ENCODE results near the gene UCHL5. TPM values are rescaled to one million over a fixed set of nuclear protein-coding genes. Genes with fewer than 3 reads are reported as not detected.

The UCHL5 gene, protein sequence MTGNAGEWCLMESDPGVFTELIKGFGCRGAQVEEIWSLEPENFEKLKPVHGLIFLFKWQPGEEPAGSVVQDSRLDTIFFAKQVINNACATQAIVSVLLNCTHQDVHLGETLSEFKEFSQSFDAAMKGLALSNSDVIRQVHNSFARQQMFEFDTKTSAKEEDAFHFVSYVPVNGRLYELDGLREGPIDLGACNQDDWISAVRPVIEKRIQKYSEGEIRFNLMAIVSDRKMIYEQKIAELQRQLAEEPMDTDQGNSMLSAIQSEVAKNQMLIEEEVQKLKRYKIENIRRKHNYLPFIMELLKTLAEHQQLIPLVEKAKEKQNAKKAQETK
- 28.0 TPM for polyA plus RNA-seq (2013, experiment 1 of 2; ENCODE audit: insufficient read length)
- 33.0 TPM for polyA plus RNA-seq (2013, experiment 2 of 2; ENCODE audit: insufficient read length)

DNA sequence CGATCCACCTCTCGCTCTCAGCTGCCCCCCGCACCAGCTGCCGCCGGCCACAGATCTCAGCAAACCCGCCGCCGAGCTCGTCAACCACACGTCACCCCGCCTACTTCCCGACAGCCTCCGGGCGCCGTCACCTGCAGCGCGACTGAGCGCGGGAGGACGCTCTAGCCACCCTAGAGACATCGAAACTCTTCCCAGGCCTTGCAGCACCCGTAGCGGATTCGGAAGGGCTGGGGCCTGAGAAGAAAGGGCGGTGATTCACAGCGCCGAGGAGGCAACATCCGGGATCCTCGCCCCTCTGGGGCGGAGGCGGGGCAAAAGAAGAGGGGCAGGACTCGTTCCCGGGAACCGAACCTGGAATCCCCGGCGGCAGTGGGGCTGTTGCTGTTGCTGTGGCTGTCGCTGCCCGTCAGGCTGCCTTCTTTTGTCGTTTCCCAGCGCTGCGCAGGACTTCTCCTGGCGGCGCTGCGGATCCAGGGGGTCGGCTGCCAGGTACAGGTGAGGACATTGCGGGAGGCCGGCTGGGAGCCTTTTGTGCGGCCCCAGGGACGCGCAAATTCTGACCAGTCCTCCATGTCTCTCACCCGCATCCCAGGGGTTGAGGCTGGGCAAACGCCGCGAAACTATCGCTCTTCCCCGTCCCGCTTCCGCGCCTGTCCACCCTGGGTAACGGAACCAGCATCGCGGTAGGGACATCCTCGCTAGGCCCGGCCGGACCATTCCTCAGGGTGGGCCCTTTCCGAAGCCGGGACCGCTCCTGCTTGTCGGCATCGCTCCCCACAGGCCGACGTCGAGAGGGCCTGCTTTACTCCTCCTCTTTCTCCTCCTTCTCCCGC is at the start of gene UCHL5, which contains the start of gene RO60:
UCHL5 (minus strand) TSS at position 79 of the 833 bp plus-strand sequence. CDS start 100 bp downstream, outside the sequence.
RO60 (plus strand) TSS at position 331 of the 833 bp plus-strand sequence. CDS start 9,443 bp downstream, outside the sequence.
- DNase-seq, result peak; percentile 99

DNA sequence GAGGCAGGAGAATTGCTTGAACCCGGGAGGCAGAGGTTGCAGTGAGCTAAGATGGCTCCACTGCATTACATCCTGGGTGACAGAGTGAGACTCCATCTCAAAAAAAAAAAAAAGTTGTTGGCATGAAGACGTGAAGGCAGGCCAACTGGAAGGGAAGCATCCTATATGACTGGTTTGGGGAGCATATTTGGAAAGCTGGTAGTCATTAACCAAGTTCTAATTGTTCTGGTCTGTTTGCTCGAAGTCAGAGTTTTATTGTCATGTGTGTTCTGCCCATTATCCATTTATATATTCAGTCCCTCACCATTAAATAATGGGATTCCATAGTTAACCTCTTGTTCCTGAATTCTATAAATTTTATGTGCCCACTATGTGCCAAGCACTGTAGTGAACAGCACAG is 49.3 kb upstream of the UCHL5 start:
- DNase-seq, result no peak

DNA sequence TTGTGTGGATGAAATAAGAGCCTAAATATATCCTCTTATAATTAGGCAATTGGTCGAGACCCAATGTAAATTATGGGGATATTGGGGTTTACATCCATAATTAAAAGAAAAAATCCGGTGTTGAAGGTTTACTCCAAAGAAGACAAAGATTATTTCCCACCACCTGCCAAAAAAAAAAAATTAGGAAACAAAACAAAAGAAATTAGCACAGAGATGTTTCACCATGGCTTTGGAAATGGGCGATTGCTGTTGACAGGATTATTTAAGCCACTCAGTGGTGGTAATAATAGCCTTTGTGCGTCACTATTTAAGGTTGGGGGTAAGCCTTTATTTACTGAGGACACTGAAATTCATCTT is 46.6 kb upstream of the UCHL5 start:
- DNase-seq, result no peak

DNA sequence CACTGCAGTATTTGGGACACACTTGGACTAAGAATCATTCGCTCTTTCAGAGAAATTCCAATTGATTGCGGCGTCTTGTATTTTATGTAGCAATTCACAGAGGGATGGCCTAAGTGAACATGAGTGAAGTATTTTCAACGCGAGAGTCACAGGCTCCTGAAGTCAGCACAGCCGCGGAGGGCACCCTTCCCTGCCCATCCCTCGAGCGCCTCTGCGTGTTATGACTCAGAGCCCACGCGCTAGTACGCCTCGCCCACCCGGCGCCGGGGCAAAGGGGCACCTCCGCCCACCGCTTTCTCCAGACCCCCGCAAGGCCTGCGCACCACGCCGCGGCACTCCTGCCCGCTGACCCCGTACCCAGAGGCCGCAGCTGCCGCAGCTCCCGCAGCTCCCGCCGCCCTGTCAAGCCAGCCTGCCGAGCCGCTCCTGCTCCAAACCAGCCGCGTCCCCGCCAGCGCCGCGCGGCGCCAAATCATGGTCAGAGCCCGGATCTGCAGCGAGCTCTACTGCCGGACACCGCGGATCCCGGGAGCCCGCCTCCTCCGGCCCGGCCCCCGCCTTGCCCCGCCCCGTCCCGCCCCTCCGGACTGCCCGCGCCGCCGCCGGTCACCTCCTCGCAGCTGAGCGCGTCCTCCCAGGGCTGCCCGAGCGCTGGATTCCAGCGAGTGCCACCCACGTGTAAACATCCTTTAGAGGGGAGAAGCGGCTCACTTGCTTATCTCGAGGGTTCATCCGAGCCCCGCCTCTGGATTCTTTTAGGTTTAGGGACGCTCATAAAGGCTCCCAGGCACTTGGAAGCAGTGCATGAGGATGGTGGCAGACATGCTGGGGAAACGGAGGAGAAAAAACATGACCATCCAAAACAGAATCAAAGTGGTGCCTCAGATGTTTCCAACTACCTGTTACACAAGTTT is 46.0 kb upstream of the UCHL5 start, which contains the start of gene GLRX2:
GLRX2 (minus strand) TSS at position 508 of the 914 bp plus-strand sequence; CDS start at position 476, 32 bp downstream.
- DNase-seq, result peak; percentile 88

DNA sequence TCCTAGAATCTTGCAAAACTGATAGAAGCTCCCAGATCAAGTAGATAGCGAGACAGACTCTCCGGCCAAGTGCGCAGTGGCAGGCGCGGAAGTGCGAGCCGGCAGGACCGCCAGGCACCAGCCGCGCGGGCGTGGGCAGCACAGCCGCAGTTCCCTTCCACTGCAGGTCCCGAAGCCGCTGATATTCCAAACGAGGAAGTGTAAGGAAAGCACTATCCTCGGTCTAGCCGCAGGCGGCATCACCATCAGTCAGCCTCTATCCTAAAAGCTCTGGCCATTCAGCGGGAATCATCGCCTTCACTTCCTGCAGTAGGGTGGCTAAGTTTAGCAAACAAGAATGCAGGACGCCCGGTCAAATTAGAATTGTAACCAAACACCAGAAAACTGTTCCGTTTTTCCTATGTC is 45.3 kb upstream of the UCHL5 start:
- peak; percentile 54 for DNase-seq

DNA sequence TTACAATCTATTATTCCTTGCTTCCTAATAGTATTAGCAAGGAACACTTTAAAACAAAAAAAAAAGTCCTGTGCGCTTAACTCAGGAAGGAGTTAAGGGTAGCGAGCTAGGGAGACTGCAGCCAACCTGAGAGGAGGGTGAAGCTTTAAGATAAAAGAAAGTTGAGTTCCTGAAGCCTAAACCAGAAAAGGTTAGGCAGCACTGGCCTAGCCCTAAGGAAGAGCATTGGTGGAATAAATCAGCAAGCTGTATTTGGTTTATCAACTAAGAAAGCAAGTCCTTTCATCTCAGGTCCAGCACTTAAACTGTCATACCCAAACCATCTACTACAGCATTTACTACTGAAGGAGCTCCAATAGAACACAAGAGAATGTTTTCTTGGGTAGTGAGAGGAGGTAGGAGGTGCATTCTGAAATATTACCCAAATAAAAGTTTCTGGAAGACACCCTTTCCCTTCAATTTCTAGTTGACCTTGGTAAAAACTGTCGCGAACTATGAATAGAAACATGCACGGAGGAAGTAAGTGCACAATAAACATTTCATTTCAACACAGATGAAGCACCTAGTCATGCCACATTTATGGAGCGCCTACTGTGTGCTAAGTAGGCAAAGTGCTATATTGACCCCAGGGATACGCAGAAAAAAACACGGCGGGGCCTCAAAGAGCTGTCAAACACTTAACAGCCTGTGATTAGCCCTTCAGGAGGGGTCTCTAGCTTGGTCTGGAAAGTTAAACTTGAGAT is 44.8 kb upstream of the UCHL5 start:
- no peak for DNase-seq

DNA sequence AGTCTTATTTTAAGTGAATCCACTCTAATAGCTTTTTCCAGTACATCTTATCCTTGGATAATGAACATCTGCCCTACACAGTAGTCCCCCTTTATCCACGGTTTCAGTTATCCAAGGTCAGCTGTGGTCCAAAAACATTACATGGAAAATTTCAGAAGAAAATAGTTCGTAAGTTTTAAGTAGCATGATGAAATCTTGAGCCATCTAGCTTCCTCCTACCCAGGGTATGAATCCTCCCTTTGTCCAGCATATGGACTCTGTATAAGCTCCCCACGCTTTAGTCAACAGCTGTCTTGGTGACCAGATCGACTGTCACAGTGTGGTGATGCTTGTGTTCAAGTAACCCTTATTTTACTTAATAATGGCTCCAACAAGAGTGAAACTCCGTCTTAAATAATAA is 43.5 kb upstream of the UCHL5 start:
- DNase-seq, result no peak

DNA sequence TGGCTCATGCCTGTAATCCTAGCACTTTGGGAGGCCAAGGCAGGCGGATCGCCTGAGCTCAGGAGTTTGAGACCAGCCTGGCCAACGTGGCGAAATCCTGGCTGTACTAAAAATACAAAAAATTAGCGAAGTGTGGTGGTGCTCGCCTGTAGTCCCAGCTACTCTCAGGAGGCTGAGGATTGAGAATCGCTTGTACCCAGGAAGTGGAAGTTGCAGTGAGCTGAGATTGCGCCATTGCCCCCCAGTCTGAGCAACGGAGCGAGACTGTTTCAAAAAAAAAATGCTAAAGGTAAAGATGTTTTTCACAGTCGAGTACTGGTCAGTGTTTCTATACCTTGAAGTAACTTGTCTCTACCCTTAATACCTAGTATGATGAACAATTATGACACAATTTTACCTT is 35.0 kb upstream of the UCHL5 start:
- no peak for DNase-seq

DNA sequence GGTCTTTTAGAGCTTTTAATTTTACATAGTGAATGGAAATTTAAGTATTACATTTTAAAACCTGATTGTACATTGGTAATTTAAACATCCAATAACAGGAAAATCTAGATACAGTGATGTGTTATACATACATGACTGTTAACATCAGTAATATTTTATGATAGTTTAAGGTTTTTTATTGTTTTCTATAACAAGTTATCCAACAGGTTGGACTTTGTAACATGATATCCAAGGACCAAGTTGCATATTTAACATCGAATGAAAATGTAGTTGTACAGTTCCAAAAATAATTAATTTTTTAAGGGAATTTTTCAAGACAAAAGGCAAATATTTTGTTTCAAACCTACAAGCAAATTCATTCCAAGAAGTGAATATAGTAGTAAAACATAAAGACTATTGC is 31.7 kb upstream of the UCHL5 start:
- DNase-seq, result no peak

DNA sequence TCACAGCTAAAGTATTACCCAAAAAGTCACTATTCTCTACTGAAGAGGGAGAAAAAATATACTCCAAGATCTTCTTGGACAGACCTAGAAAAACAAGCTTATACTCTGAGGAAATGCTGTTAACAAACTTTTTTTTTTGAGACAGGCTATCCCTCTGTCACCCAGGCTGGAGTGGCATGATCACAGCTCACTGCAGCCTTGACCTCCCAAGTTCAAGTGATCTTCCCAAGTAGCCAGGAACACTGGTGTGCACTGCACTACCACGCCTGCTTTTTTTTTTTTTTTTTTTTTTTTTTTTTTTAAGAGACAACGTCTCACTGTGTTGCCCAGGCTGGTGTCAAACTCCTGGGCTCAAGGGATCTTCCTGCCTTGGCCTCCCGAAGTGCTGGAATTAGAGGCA is 28.7 kb upstream of the UCHL5 start:
- DNase-seq, result no peak

DNA sequence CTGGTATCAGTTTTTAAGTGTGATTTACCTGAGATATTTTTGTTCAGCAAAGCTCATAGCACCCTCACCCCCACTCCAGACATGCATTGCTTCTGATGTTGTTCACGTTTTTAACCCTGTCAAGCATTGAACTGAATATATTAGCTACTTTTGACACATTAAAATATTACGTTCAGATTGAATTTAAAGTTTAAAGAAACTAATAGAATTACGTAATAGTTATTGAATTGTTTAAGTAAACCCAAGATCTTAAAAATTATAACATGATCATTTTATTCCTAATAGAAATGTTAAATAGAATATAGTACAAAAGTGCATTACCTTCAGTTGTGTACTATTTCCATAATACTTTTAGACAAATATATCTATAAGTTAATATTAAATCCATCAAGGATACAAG is 27.2 kb upstream of the UCHL5 start:
- DNase-seq, result no peak

DNA sequence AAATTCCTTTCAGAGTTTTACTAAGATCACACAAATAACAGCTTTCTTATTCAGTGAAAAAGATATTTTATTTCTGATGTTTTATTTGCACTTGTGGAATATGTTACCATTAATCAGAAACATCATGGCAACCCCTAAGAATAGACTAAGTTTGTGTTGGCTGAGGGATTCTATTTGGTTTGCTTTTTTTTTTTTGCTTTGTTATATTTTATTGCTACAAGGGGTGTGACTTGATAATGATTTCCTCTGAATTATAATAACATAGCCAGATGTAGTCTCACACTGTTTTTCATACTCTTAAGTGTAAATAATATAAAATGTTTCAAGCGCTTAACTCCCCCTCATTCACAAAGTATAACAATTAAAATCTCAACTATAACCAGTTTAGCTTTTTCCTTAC is 26.1 kb upstream of the UCHL5 start:
- no peak for DNase-seq

DNA sequence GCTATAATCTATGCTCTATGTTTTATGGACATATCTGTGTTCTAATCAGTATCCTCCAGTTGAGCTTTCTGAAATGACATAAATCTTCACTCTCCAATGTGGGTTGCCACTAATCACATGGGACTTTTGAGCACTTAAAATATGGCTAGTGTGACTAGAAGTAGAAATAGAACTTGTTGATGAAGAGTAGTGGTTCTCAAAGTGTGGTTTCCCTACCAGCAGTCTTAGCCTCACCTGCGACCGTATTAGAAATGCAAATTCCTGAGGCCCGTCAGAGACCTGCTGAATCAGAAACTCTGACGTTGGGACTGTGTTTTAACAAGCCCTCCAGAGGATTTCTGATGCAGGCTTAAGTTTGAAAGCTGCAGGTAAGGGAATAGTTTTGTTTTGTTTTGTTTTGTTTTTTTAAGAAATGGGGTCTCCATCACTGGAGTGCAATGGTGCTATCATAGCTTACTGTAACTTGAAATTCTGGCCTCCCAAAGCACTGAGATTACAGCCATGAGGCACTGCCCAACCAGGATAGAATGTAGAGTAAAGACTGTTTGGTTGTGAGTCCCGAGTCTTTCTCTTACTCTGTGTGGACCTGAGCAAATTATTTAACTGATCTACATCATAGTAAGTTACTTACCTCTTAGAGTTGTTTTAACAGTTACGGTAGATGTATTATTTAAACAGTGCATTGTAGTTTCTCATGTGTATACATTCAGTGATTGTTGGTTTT is 24.4 kb upstream of the UCHL5 start:
- DNase-seq, result no peak

DNA sequence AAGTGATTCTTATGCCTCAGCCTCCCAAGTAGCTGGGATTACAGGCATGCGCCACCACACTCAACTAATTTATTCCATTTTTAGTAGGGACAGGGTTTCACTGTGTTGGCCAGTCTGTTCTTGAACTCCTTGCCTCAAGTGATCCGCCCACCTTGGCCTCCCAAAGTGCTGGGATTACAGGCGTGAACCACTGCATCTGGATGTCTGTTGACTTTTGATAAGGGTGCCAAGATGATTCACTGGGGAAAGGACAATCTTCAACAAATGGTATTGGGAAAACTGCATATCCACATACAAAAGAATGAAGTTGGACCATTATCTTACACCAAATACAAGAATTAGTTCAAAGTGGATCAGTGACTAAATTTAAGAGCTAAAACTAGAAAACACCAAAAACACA is 20.0 kb upstream of the UCHL5 start:
- DNase-seq, result no peak

DNA sequence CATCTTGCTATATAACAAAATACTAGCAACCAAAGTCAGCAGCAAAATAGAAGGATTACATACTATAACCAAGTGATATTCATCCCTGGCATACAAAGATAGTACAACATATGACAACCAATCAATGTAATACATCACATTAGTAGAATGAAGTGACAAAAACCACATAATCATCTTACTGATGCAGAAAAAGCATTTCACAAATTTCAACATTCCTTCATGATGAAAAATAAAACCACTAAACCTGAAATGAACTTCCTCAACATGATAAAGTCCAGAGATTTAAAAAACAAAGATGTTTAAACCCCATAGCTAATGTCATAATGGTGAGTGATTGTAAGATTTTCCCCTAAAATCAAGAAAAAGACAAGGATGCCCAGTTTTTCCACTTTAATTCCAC is 18.8 kb upstream of the UCHL5 start:
- peak; percentile 49 for DNase-seq

DNA sequence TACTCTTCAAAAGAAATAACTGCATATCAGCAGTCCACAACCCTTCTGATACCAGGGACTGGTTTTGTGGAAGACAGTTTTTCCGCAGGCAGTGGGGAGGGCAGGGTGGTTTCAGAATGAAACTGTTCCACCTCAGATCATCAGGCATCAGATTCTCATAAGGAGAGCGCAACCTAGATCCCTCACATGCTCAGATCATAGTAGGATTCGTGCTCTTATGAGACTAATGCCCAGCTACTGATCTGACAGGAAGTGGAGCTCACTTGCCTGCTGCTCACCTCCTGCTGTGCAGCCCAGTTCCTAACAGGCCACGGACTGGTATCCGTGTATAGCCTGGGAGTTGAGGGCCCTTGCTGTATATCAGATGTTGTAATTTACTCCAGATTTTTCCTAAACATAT is 11.8 kb upstream of the UCHL5 start:
- DNase-seq, result peak; percentile 32

DNA sequence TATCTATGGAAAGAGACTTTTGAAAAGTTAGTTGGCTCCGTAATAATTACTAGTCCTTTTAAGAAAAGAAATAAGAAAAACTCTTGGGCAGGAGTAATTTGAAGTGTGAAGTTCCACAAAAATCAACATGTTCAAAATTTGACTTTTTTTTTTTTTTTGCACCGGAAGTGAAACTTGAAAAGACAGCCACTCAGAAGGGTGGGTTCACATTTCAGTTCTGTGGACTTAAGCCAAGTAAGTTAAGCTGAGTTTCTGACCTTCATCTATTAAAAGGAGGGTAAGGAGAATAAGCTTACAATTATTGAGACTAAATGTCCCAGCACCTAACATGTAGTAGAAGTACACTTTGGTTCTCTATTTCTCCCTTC is 11.2 kb upstream of the UCHL5 start:
- DNase-seq, result peak; percentile 3

DNA sequence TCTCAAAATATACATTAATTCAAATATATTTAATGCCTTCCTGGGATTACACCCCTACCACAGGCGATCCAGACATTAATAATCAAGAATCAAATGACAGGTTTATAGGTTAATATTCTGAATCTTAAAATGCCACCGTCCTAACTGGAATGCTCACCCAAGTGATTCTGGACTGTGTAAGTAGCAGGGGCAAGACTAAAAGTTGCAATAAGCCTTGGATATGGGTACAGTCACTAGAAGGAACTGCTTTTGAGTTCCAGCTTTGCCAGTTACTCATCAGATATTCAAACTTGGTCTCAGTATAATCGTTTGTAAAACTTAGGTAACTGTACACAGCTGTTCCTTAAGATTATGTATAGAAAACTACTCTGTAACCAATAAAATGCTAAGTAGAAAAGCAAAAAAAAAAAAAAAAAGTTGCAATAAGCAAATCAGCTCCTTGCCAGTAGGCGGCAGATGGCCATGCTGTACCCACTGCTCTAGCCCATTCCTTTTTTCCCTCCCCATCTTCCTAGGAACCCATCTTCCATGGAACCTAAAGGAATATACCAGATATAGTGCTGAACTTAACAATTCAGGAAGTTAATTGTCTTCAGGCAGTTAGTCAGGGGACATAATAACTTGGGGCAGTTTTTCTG is 10.7 kb upstream of the UCHL5 start:
- DNase-seq, result peak; percentile 9

DNA sequence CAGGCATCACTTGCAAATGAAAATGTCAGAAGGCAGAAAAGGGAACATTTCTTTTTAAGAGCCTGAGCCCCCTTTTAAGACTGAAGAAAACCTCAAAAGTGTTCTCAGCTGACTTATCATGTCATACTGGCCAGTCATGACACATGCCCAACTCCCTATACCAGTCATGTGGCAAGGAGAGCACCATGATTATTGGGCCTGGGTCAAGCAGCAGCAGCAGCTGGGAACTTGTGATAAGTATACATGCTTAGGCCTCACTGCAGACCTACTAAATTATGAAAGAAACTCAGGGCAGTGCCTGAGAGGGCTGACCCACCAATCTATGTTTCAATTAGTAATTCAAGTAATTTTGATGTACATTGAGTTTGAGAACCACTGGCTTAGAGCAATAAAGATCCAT is 8.9 kb upstream of the UCHL5 start:
- DNase-seq, result no peak

DNA sequence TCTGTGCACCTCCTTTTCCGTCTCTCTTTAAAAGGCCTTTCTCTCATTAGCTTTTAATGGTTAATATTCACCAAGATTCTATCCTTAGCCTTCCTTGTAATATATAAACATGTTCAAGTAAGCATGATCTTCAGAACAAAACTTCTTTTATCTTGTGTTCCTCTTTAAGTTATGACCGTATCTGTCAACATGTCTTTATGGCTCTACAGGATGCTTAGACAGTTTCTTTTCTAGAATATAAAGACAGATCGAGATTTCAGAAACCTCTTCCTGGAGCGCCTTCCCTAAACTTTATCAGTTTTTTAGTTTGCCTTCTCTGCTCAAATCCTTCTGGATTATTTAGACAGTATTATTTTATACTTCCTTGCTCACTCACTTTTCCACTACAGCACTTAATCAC is 7.4 kb upstream of the UCHL5 start:
- DNase-seq, result no peak

DNA sequence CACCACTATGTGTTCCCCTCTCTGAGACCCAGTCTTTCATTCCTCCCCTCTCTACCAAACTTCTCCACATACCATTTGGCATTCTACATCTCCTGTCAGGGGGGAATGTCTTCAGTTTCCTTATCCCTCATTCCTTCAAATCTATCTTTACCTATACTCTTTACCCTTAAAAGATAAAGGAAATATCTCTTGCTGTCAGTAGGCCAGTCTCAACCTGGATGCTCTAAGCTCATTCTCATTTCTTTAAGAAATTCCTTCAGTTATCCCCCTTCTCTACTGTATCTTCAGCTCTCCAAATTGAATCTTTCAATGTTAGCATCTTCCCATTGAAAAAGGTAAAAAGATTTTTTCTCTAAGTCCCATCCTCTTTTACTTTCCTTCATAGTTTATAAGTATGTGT is 6.8 kb upstream of the UCHL5 start:
- DNase-seq, result no peak
